Immature natural killer cell (primary cell): ENCODE measurements around the gene CACFD1. TPM values are rescaled to one million over a fixed set of nuclear protein-coding genes. Genes with fewer than 3 reads are reported as not detected.

Experiments
- DNase-seq, 3 donors: peaks; one replicate each; pipeline ENCODE4 v3.0.0; 2022; ENCODE audit warnings: mixed read lengths in 1 of 3
- H3K27ac Mint-ChIP-seq, 6 donors: one replicate each; pipeline ENCODE4 v1.8.0; 2020; ENCODE audit warnings: mixed read lengths in 6 of 6, mild to moderate bottlenecking in 5 of 6, inconsistent platforms in 4 of 6, moderate library complexity in 3 of 6
- H3K27me3 Mint-ChIP-seq, 3 donors: one replicate each; pipeline ENCODE4 v1.8.0; 2020 to 2021; ENCODE audit warnings: low read depth in 3 of 3, mild to moderate bottlenecking in 3 of 3, mixed read lengths in 3 of 3, moderate library complexity in 3 of 3, inconsistent platforms in 1 of 3
- H3K36me3 Mint-ChIP-seq, 3 donors: one replicate each; pipeline ENCODE4 v1.8.0; 2020; ENCODE audit warnings: mixed read lengths in 3 of 3, inconsistent platforms in 2 of 3, mild to moderate bottlenecking in 2 of 3
- H3K4me1 Mint-ChIP-seq, 2 donors: one replicate each; pipeline ENCODE4 v1.8.0; 2020; ENCODE audit warnings: inconsistent platforms in 2 of 2, mild to moderate bottlenecking in 2 of 2, mixed read lengths in 2 of 2, moderate library complexity in 1 of 2
- H3K4me3 Mint-ChIP-seq, 5 donors: one replicate each; pipeline ENCODE4 v1.8.0; 2020; ENCODE audit warnings: mild to moderate bottlenecking in 5 of 5, mixed read lengths in 5 of 5, inconsistent platforms in 3 of 5, moderate library complexity in 3 of 5
- H3K9me3 Mint-ChIP-seq, 6 donors: one replicate each; pipeline ENCODE4 v1.8.0; 2020; ENCODE audit warnings: mild to moderate bottlenecking in 6 of 6, mixed read lengths in 6 of 6, inconsistent platforms in 4 of 6, moderate library complexity in 3 of 6
- polyA plus RNA-seq, 3 donors: library from polyadenylated mRNA; unstranded; fragments of 300-500 nt; fragmentation: Illumina TruSeq; gene quantifications; one replicate each; pipeline ENCODE4 v1.2.3, GENCODE V29; 2021

Gene CACFD1
- polyA plus RNA-seq, 3 donors from 2014 or later = 5.3 to 11.3 (median 7.4) TPM

GRCh38 chr9:133428617-133429101, 31.1 kb upstream of the CACFD1 start:
- Mint-ChIP-seq H3K36me3 (no peaks in the 10 kb centered on the region), H3K27ac (no peak overlapping the region), H3K27me3 (peaks cover 3 to 4% (median 4%) of the 10 kb centered on the region in 3 donors), H3K4me1 (peaks cover 5 to 9% of the 10 kb centered on the region in 2 donors), H3K9me3 (no peaks in the 10 kb centered on the region), H3K4me3 (no peak overlapping the region)
- peak in 1 of 3 donors; percentile 10 for DNase-seq

- Mint-ChIP-seq H3K27me3 (peaks cover 3 to 4% (median 4%) of the 10 kb centered on the region in 3 donors), H3K36me3 (no peaks in the 10 kb centered on the region), H3K9me3 (no peaks in the 10 kb centered on the region), H3K4me3 (no peak overlapping the region), H3K4me1 (peaks cover 5 to 9% of the 10 kb centered on the region in 2 donors), H3K27ac (no peak overlapping the region)
- no peak for DNase-seq
Observed at GRCh38 chr9:133429214-133429613, 30.6 kb upstream of the CACFD1 start.

- H3K27ac Mint-ChIP-seq = no peak overlapping the region
- no peak for DNase-seq
- peak overlapping the region in 3 of 5 donors; percentile 21 to 35 (median 27) for H3K4me3 Mint-ChIP-seq
- no peaks in the 10 kb centered on the region for H3K9me3 Mint-ChIP-seq
- peaks cover 4% of the 10 kb centered on the region in 3 donors for H3K27me3 Mint-ChIP-seq
- H3K36me3 Mint-ChIP-seq = no peaks in the 10 kb centered on the region
- peaks cover 5 to 9% of the 10 kb centered on the region in 2 donors for H3K4me1 Mint-ChIP-seq
Observed at GRCh38 chr9:133429641-133430161, 30.1 kb upstream of the CACFD1 start.

- Mint-ChIP-seq H3K36me3 (no peaks in the 10 kb centered on the region), H3K9me3 (no peaks in the 10 kb centered on the region), H3K4me1 (peaks cover 5 to 9% of the 10 kb centered on the region in 2 donors), H3K27ac (no peak overlapping the region), H3K4me3 (peak overlapping the region in 3 of 5 donors; percentile 27 to 41 (median 35)), H3K27me3 (peaks cover 4 to 5% (median 4%) of the 10 kb centered on the region in 3 donors)
- no peak for DNase-seq
Observed at GRCh38 chr9:133430244-133430643, 29.5 kb upstream of the CACFD1 start.

- DNase-seq = no peak
- Mint-ChIP-seq H3K4me3 (no peak overlapping the region), H3K27ac (no peak overlapping the region), H3K9me3 (no peaks in the 10 kb centered on the region), H3K27me3 (peaks cover 4 to 7% (median 4%) of the 10 kb centered on the region in 3 donors), H3K4me1 (no peaks in the 10 kb centered on the region), H3K36me3 (no peaks in the 10 kb centered on the region)
Observed at GRCh38 chr9:133433351-133433843, 26.4 kb upstream of the CACFD1 start.

- H3K4me1 Mint-ChIP-seq = no peaks in the 10 kb centered on the region
- DNase-seq = no peak
- no peaks in the 10 kb centered on the region for H3K36me3 Mint-ChIP-seq
- H3K9me3 Mint-ChIP-seq = no peaks in the 10 kb centered on the region
- peaks cover 3 to 8% (median 4%) of the 10 kb centered on the region in 3 donors for H3K27me3 Mint-ChIP-seq
- H3K27ac Mint-ChIP-seq = no peak overlapping the region
- H3K4me3 Mint-ChIP-seq = no peak overlapping the region
Observed at GRCh38 chr9:133436681-133437080, 23.1 kb upstream of the CACFD1 start.

GRCh38 chr9:133437753-133438531, 21.8 kb upstream of the CACFD1 start:
- H3K27me3 Mint-ChIP-seq = peaks cover 0 to 5% (median 2%) of the 10 kb centered on the region in 3 donors
- H3K4me1 Mint-ChIP-seq = no peaks in the 10 kb centered on the region
- no peak for DNase-seq
- H3K9me3 Mint-ChIP-seq = no peaks in the 10 kb centered on the region
- H3K27ac Mint-ChIP-seq = no peak overlapping the region
- H3K4me3 Mint-ChIP-seq = no peak overlapping the region
- H3K36me3 Mint-ChIP-seq = no peaks in the 10 kb centered on the region

GRCh38 chr9:133439337-133439736, 20.4 kb upstream of the CACFD1 start:
- H3K9me3 Mint-ChIP-seq = no peaks in the 10 kb centered on the region
- H3K4me1 Mint-ChIP-seq = no peaks in the 10 kb centered on the region
- H3K36me3 Mint-ChIP-seq = no peaks in the 10 kb centered on the region
- DNase-seq = no peak
- no peak overlapping the region for H3K27ac Mint-ChIP-seq
- H3K27me3 Mint-ChIP-seq = peaks cover 0 to 5% (median 0%) of the 10 kb centered on the region in 3 donors
- H3K4me3 Mint-ChIP-seq = no peak overlapping the region

GRCh38 chr9:133440874-133441273, 18.9 kb upstream of the CACFD1 start:
- DNase-seq = no peak
- H3K4me3 Mint-ChIP-seq = no peak overlapping the region
- no peaks in the 10 kb centered on the region for H3K36me3 Mint-ChIP-seq
- H3K27ac Mint-ChIP-seq = no peak overlapping the region
- no peaks in the 10 kb centered on the region for H3K4me1 Mint-ChIP-seq
- peaks cover 0 to 4% (median 0%) of the 10 kb centered on the region in 3 donors for H3K27me3 Mint-ChIP-seq
- H3K9me3 Mint-ChIP-seq = no peaks in the 10 kb centered on the region

- DNase-seq = no peak
- H3K4me1 Mint-ChIP-seq = no peaks in the 10 kb centered on the region
- H3K4me3 Mint-ChIP-seq = no peak overlapping the region
- peaks cover 0 to 4% (median 2%) of the 10 kb centered on the region in 3 donors for H3K27me3 Mint-ChIP-seq
- no peaks in the 10 kb centered on the region for H3K9me3 Mint-ChIP-seq
- H3K27ac Mint-ChIP-seq = no peak overlapping the region
- H3K36me3 Mint-ChIP-seq = no peaks in the 10 kb centered on the region
Observed at GRCh38 chr9:133441571-133441970, 18.2 kb upstream of the CACFD1 start.

- H3K27ac Mint-ChIP-seq = no peak overlapping the region
- peaks cover 0 to 4% (median 2%) of the 10 kb centered on the region in 3 donors for H3K27me3 Mint-ChIP-seq
- H3K4me1 Mint-ChIP-seq = no peaks in the 10 kb centered on the region
- H3K36me3 Mint-ChIP-seq = no peaks in the 10 kb centered on the region
- H3K9me3 Mint-ChIP-seq = no peaks in the 10 kb centered on the region
- DNase-seq = no peak
- H3K4me3 Mint-ChIP-seq = no peak overlapping the region
Observed at GRCh38 chr9:133443248-133443647, 16.5 kb upstream of the CACFD1 start.

- no peak for DNase-seq
- no peaks in the 10 kb centered on the region for H3K9me3 Mint-ChIP-seq
- no peaks in the 10 kb centered on the region for H3K4me1 Mint-ChIP-seq
- H3K36me3 Mint-ChIP-seq = no peaks in the 10 kb centered on the region
- peaks cover 0 to 4% (median 2%) of the 10 kb centered on the region in 3 donors for H3K27me3 Mint-ChIP-seq
- no peak overlapping the region for H3K4me3 Mint-ChIP-seq
- H3K27ac Mint-ChIP-seq = no peak overlapping the region
Observed at GRCh38 chr9:133443982-133444381, 15.8 kb upstream of the CACFD1 start.

- Mint-ChIP-seq H3K4me1 (no peaks in the 10 kb centered on the region), H3K27ac (no peak overlapping the region), H3K9me3 (no peaks in the 10 kb centered on the region), H3K4me3 (no peak overlapping the region), H3K27me3 (peaks cover 0 to 4% (median 2%) of the 10 kb centered on the region in 3 donors), H3K36me3 (no peaks in the 10 kb centered on the region)
- no peak for DNase-seq
Observed at GRCh38 chr9:133445293-133445969, 14.3 kb upstream of the CACFD1 start.

- H3K27me3 Mint-ChIP-seq = peaks cover 0 to 4% (median 1%) of the 10 kb centered on the region in 3 donors
- no peak overlapping the region for H3K27ac Mint-ChIP-seq
- no peak overlapping the region for H3K4me3 Mint-ChIP-seq
- no peak for DNase-seq
- H3K9me3 Mint-ChIP-seq = no peaks in the 10 kb centered on the region
- H3K4me1 Mint-ChIP-seq = no peaks in the 10 kb centered on the region
- H3K36me3 Mint-ChIP-seq = no peaks in the 10 kb centered on the region
Observed at GRCh38 chr9:133448487-133448972, 11.2 kb upstream of the CACFD1 start.
